HepG2 (cell line): Measurements from ENCODE around the gene ABCD4. TPM values are rescaled to one million over a fixed set of nuclear protein-coding genes. Genes with fewer than 3 reads are reported as not detected.

Experiments used
- ADNP ChIP-seq: sonication (generic); formaldehyde crosslinking; IDR thresholded peaks from 2 replicates; pipeline ENCODE4 v1.4.0; 2020; ENCODE audit warnings: missing genetic modification reagents
- CBFB ChIP-seq: sonication (generic); formaldehyde crosslinking; IDR thresholded peaks from 2 replicates; pipeline ENCODE4 v1.4.0; 2020; ENCODE audit warnings: missing genetic modification reagents
- FLYWCH1 ChIP-seq: sonication (generic); formaldehyde crosslinking; IDR thresholded peaks from 2 replicates; pipeline ENCODE4 v1.8.1; 2023; ENCODE audit warnings: mild to moderate bottlenecking, missing genetic modification reagents
- KDM2A ChIP-seq: sonication (generic); formaldehyde crosslinking; IDR thresholded peaks from 2 replicates; pipeline ENCODE4 v1.4.0; 2020; ENCODE audit warnings: low read depth, missing genetic modification reagents, borderline replicate concordance
- KMT2A ChIP-seq: sonication (generic); formaldehyde crosslinking; IDR thresholded peaks from 2 replicates; pipeline ENCODE4 v1.4.0; 2020; ENCODE audit warnings: missing genetic modification reagents
- NFKB2 ChIP-seq: sonication (generic); formaldehyde crosslinking; IDR thresholded peaks from 2 replicates; pipeline ENCODE4 v1.4.0; 2020; ENCODE audit warnings: missing genetic modification reagents, borderline replicate concordance
- NR2C2 ChIP-seq: sonication (generic); formaldehyde crosslinking; IDR thresholded peaks from 2 replicates; pipeline ENCODE4 v1.4.0; 2020; ENCODE audit warnings: missing genetic modification reagents, mild to moderate bottlenecking, moderate library complexity, borderline replicate concordance
- YY1 ChIP-seq: IDR thresholded peaks from 2 replicates; pipeline ENCODE4 v1.6.1; 2011; ENCODE audit warnings: low read length, low read depth, moderate library complexity, mild to moderate bottlenecking; ENCODE audit not compliant: insufficient read depth, insufficient replicate concordance
- ZC3H4 ChIP-seq: sonication (generic); formaldehyde crosslinking; IDR thresholded peaks from 2 replicates; pipeline ENCODE4 v1.4.0; 2020; ENCODE audit warnings: missing genetic modification reagents, borderline replicate concordance
- ZNF484 ChIP-seq: sonication (generic); formaldehyde crosslinking; IDR thresholded peaks from 2 replicates; pipeline ENCODE4 v1.5.1; 2020; ENCODE audit warnings: mild to moderate bottlenecking, low read depth, missing genetic modification reagents, borderline replicate concordance
- ZNF660 ChIP-seq: sonication (generic); formaldehyde crosslinking; IDR thresholded peaks from 2 replicates; pipeline ENCODE4 v1.5.1; 2020; ENCODE audit warnings: mild to moderate bottlenecking, low read depth, missing genetic modification reagents, borderline replicate concordance
- polyA plus RNA-seq, 8 experiments: library from polyadenylated mRNA; depleted of rRNA in 3 of 8; stranded (reverse) in 7 of 8; unstranded in 1 of 8; fragments of >200 nt; fragmentation: Illumina TruSeq in 4 of 8; extraction: Trizol in 4 of 8; gene quantifications; 2 replicates each; pipeline versions ENCODE4 v1.2.1 to v1.2.3, GENCODE V29; 2011 to 2016; ENCODE audit warnings: low read depth in 4 of 8, missing spikeins in 1 of 8, mixed read lengths in 1 of 8; ENCODE audit not compliant: insufficient read depth in 1 of 8
- total RNA-seq, 5 experiments: library from RNA; depleted of rRNA; stranded (reverse); fragments of >200 nt; fragmentation: Illumina TruSeq; extraction: Trizol; gene quantifications; 2 replicates each; pipeline ENCODE4 v1.2.3, GENCODE V29; 2016; ENCODE audit warnings: low read depth in 1 of 5
- TF ChIP-seq, protein P1 (sequence below): sonication (generic); formaldehyde crosslinking; IDR thresholded peaks from 2 replicates; pipeline ENCODE4 v1.5.0; 2020; ENCODE audit warnings: mild to moderate bottlenecking, low read depth, missing genetic modification reagents, borderline replicate concordance
- TF ChIP-seq, protein P2 (sequence below): IDR thresholded peaks from 2 replicates; pipeline ENCODE4 v1.6.1; 2016; ENCODE audit warnings: low read depth, missing genetic modification reagents, missing compliant biosample characterization
- TF ChIP-seq, protein P3 (sequence below): sonication (generic); IDR thresholded peaks from 2 replicates; pipeline ENCODE4 v1.6.1; 2016; ENCODE audit warnings: low read depth, borderline replicate concordance
- TF ChIP-seq, protein P4 (sequence below): sonication (generic); formaldehyde crosslinking; IDR thresholded peaks from 2 replicates; pipeline ENCODE4 v1.8.0; 2022; ENCODE audit warnings: missing genetic modification reagents, low read depth, mild to moderate bottlenecking, borderline replicate concordance
- TF ChIP-seq, protein P5 (sequence below): sonication (generic); formaldehyde crosslinking; IDR thresholded peaks from 2 replicates; pipeline ENCODE4 v1.8.1; 2023; ENCODE audit warnings: missing genetic modification reagents, mild to moderate bottlenecking, borderline replicate concordance

The ABCD4 gene
- total and polyA plus RNA-seq, 2 of the 13 experiments (the other 11 are each of a cell fraction or from before 2014, with no cell fraction given) = 47.5 to 50.5 TPM

DNA sequence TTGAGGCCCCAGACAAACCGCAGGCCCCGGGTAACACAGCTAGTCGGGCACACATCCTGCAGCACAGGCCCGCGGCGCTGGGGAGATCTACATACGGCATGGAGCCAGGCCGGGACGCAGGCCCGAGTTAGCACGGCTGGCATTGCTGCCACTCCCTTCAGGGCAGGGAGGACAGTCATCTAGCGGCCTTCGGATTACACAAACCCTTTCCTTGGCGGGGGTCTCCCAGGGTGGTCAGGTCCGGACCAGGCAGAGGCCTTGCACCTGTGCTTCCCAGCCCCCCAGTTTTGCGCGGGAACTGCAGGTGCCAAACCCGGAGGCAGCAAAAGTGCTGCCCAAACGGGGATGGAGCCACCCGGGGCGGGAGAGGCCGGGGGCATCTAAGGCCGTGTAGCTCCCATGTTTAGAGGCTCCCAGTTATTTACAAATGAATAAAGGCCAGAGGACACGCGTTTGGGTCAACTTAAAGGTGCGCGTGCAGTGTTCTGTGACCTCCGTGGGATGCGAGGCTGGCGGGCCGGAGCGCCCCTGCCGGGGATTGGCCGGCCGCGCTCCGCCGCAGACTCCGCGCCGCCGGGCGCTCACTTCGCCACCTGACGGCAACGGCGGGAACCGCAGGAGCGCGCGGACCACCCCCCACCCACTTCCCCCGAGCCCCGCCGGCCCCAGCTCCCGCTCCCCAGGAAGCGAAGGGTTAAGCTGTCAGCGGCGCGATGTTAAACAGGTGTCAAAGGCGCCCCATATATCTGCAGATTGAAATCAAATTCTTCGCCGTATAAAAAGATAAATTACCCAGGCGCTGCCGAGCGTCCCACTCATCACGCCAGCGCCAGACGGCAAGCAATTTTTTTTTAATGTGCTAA, 45.4 kb downstream of the ABCD4 start (continued):
- TF ChIP-seq FLYWCH1 (CRISPR knock-in tag) = no peak
- TF ChIP-seq KMT2A (CRISPR knock-in tag) = no peak
- TF ChIP-seq ADNP (CRISPR knock-in tag) = no peak
- TF ChIP-seq ZNF484 (CRISPR knock-in tag) = no peak
- TF ChIP-seq, protein P1, sequence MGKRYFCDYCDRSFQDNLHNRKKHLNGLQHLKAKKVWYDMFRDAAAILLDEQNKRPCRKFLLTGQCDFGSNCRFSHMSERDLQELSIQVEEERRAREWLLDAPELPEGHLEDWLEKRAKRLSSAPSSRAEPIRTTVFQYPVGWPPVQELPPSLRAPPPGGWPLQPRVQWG (CRISPR knock-in tag) = no peak
- TF ChIP-seq, protein P2, sequence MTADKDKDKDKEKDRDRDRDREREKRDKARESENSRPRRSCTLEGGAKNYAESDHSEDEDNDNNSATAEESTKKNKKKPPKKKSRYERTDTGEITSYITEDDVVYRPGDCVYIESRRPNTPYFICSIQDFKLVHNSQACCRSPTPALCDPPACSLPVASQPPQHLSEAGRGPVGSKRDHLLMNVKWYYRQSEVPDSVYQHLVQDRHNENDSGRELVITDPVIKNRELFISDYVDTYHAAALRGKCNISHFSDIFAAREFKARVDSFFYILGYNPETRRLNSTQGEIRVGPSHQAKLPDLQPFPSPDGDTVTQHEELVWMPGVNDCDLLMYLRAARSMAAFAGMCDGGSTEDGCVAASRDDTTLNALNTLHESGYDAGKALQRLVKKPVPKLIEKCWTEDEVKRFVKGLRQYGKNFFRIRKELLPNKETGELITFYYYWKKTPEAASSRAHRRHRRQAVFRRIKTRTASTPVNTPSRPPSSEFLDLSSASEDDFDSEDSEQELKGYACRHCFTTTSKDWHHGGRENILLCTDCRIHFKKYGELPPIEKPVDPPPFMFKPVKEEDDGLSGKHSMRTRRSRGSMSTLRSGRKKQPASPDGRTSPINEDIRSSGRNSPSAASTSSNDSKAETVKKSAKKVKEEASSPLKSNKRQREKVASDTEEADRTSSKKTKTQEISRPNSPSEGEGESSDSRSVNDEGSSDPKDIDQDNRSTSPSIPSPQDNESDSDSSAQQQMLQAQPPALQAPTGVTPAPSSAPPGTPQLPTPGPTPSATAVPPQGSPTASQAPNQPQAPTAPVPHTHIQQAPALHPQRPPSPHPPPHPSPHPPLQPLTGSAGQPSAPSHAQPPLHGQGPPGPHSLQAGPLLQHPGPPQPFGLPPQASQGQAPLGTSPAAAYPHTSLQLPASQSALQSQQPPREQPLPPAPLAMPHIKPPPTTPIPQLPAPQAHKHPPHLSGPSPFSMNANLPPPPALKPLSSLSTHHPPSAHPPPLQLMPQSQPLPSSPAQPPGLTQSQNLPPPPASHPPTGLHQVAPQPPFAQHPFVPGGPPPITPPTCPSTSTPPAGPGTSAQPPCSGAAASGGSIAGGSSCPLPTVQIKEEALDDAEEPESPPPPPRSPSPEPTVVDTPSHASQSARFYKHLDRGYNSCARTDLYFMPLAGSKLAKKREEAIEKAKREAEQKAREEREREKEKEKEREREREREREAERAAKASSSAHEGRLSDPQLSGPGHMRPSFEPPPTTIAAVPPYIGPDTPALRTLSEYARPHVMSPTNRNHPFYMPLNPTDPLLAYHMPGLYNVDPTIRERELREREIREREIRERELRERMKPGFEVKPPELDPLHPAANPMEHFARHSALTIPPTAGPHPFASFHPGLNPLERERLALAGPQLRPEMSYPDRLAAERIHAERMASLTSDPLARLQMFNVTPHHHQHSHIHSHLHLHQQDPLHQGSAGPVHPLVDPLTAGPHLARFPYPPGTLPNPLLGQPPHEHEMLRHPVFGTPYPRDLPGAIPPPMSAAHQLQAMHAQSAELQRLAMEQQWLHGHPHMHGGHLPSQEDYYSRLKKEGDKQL (CRISPR knock-in tag) = no peak
- TF ChIP-seq, protein P3, sequence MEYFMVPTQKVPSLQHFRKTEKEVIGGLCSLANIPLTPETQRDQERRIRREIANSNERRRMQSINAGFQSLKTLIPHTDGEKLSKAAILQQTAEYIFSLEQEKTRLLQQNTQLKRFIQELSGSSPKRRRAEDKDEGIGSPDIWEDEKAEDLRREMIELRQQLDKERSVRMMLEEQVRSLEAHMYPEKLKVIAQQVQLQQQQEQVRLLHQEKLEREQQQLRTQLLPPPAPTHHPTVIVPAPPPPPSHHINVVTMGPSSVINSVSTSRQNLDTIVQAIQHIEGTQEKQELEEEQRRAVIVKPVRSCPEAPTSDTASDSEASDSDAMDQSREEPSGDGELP = no peak
- peak; percentile 33; the same call in 1 of the 2 replicates for TF ChIP-seq KDM2A (CRISPR knock-in tag)
- peak; percentile 13 for TF ChIP-seq YY1
- TF ChIP-seq, protein P4, sequence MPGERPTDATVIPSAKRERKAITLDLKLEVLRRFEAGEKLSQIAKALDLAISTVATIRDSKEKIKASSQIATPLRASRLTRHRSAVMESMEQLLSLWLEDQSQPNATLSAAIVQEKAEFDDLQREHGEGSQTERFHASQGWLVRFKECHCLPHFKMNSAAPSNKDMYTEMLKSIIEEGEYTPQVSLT = no peak
- TF ChIP-seq NFKB2 (CRISPR knock-in tag) = no peak; the same call in 1 of the 2 replicates
- TF ChIP-seq, protein P5, sequence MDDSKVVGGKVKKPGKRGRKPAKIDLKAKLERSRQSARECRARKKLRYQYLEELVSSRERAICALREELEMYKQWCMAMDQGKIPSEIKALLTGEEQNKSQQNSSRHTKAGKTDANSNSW (CRISPR knock-in tag) = no peak
- TF ChIP-seq NR2C2 (CRISPR knock-in tag) = no peak
- TF ChIP-seq ZNF660 (CRISPR knock-in tag) = no peak
- no peak for TF ChIP-seq ZC3H4 (CRISPR knock-in tag)
- TF ChIP-seq CBFB (CRISPR knock-in tag) = no peak
